MCF 10A (cell line): ENCODE data around the gene MAP3K15. TPM values are rescaled to one million over a fixed set of nuclear protein-coding genes. Genes with fewer than 3 reads are reported as not detected.

ENCODE experiments used
- BruUV-seq: library from RNA; stranded (reverse); fragments of 400-500 nt; replicated peaks from 2 replicates; lab custom pipeline; 2021; lab: Mats Ljungman, UMichigan
- CTCF ChIA-PET: fragments of 300-600 bp; sonication (Branson Sonifier 250); formaldehyde crosslinking; extraction: SDS; loops from one replicate; lab custom pipeline; 2021; ENCODE audit warnings: antibody characterized with exemption, inconsistent platforms; lab: Yijun Ruan, JAX
- POLR2A ChIA-PET: fragments of 300-600, 350-650 bp; sonication (Branson Sonifier 250); formaldehyde crosslinking; extraction: SDS; loops from one replicate; lab custom pipeline; 2020; ENCODE audit warnings: antibody characterized with exemption, inconsistent platforms; lab: Yijun Ruan, JAX
- DNase-seq: peaks from one replicate; pipeline ENCODE4 v3.0.0-alpha.2; 2018; ENCODE audit not compliant: unreplicated experiment
- H3K27ac Mint-ChIP-seq: one replicate; pipeline ENCODE4 v1.8.0; 2022; ENCODE audit warnings: mild to moderate bottlenecking, low read depth, mixed read lengths; ENCODE audit not compliant: unreplicated experiment
- H3K27me3 Mint-ChIP-seq: one replicate; pipeline ENCODE4 v1.8.0; 2022; ENCODE audit warnings: mixed read lengths; ENCODE audit not compliant: insufficient read depth, unreplicated experiment
- H3K36me3 Mint-ChIP-seq: one replicate; pipeline ENCODE4 v1.8.0; 2022; ENCODE audit warnings: mild to moderate bottlenecking, moderate library complexity, mixed read lengths; ENCODE audit not compliant: insufficient read depth, unreplicated experiment
- H3K4me1 Mint-ChIP-seq: one replicate; pipeline ENCODE4 v1.8.0; 2022; ENCODE audit warnings: mixed read lengths; ENCODE audit not compliant: insufficient read depth, unreplicated experiment
- H3K4me3 Mint-ChIP-seq: one replicate; pipeline ENCODE4 v1.8.0; 2022; ENCODE audit warnings: mild to moderate bottlenecking, moderate library complexity, mixed read lengths; ENCODE audit not compliant: unreplicated experiment
- H3K9me3 Mint-ChIP-seq: one replicate; pipeline ENCODE4 v1.8.0; 2022; ENCODE audit warnings: mixed read lengths; ENCODE audit not compliant: unreplicated experiment
- intact Hi-C: fragments of 100-400 bp; cut with micrococcal nuclease; formaldehyde crosslinking; loops from 2 replicates; pipeline ENCODE4 v1.14.1; 2022
- total RNA-seq: library from RNA; stranded (reverse); gene quantifications from 2 replicates; pipeline ENCODE4 v1.2.3, GENCODE V29; 2022
- TF ChIP-seq, protein P1 (sequence below): fragments of 200-600 bp; IDR thresholded peaks from one replicate; pipeline ENCODE4 v1.8.0; 2022; ENCODE audit warnings: antibody characterized with exemption, mild to moderate bottlenecking; ENCODE audit not compliant: unreplicated experiment

Gene MAP3K15
- total RNA-seq, 1 experiment from 2014 or later = not detected

DNA sequence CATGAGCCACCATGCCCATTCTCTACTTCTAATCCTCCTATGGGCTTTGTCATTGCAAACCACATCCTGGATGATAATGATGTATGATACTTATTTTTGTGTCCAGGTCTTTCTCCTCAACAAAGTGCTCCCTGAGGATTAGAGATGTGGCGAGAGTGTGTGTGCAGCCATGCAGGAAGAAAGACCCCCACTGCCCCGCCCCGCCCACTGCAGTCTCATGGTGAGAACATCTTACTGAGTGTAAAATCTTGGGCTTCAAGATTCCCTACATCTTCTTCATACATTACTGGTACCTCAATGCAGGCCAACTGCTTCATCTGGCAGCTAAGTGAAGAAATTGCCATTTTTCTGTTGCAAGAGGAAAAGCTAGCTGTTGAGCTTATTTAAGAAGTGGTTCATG is 25.9 kb upstream of the MAP3K15 start:
- CTCF ChIA-PET = interaction anchor here (1.1 kb wide), 1 partner anchor 169 kb away, joined by 3 read pairs; no protein-coding TSS in a partner anchor
- POLR2A ChIA-PET = no interaction called here
- BruUV-seq = no TSS peak
- Mint-ChIP-seq H3K4me1 (no peaks in the 10 kb centered on the region), H3K4me3 (no peak overlapping the region), H3K27ac (no peak overlapping the region), H3K27me3 (peaks cover 44% of the 10 kb centered on the region), H3K9me3 (no peaks in the 10 kb centered on the region), H3K36me3 (peaks cover 6% of the 10 kb centered on the region)
- TF ChIP-seq, protein P1, sequence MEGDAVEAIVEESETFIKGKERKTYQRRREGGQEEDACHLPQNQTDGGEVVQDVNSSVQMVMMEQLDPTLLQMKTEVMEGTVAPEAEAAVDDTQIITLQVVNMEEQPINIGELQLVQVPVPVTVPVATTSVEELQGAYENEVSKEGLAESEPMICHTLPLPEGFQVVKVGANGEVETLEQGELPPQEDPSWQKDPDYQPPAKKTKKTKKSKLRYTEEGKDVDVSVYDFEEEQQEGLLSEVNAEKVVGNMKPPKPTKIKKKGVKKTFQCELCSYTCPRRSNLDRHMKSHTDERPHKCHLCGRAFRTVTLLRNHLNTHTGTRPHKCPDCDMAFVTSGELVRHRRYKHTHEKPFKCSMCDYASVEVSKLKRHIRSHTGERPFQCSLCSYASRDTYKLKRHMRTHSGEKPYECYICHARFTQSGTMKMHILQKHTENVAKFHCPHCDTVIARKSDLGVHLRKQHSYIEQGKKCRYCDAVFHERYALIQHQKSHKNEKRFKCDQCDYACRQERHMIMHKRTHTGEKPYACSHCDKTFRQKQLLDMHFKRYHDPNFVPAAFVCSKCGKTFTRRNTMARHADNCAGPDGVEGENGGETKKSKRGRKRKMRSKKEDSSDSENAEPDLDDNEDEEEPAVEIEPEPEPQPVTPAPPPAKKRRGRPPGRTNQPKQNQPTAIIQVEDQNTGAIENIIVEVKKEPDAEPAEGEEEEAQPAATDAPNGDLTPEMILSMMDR = no peak
- no peak for DNase-seq
- intact Hi-C loops = no loop called here

DNA sequence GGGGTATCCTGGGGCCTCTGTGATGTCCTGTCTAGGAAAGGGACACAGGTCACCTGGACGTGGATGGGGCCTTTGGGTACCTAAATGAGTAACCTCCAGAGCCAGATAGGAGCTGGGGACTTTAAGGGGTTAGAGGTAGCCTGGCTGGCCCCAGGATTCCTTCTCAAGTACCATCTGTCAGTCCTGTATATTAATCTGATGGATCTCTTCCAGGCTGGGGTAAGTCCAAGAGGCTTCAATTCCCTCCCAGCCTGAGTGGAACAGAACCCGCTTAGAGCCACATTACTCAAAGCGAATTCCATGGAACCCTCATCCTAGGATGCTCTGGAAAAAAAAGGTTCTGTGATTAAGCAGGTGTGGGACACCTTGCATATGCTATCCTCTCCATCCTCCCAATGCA is 24.8 kb upstream of the MAP3K15 start:
- H3K36me3 Mint-ChIP-seq = peaks cover 6% of the 10 kb centered on the region
- TF ChIP-seq, protein P1 = no peak
- POLR2A ChIA-PET = no interaction called here
- no peak for DNase-seq
- H3K4me3 Mint-ChIP-seq = no peak overlapping the region
- no peaks in the 10 kb centered on the region for H3K4me1 Mint-ChIP-seq
- H3K27ac Mint-ChIP-seq = no peak overlapping the region
- CTCF ChIA-PET = interaction anchor here (1.1 kb wide), 1 partner anchor 168 kb away, joined by 3 read pairs; no protein-coding TSS in a partner anchor
- intact Hi-C loops = no loop called here
- no TSS peak for BruUV-seq
- H3K9me3 Mint-ChIP-seq = no peaks in the 10 kb centered on the region
- H3K27me3 Mint-ChIP-seq = peaks cover 33% of the 10 kb centered on the region

DNA sequence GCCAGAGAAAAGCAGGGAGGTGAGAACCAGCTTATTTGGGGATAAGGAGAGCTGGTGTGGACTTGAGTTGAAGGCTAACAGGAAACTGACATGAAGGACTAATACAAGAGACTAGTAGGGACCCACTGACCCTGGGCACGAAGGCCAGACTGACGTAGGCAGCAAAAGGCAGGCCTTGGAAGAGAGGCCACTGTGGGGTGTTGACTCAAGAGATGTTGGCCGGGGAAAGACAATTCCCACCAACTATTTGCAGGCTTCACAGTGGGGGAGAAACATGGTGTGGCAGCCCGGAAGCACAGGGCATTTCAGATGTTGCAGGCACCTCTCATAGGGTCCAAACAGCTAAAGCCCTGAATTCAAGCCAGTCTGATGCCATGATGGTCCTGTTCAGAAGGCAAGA is 24.4 kb upstream of the MAP3K15 start:
- Mint-ChIP-seq H3K4me1 (no peaks in the 10 kb centered on the region), H3K27me3 (peaks cover 28% of the 10 kb centered on the region), H3K9me3 (no peaks in the 10 kb centered on the region), H3K36me3 (peaks cover 6% of the 10 kb centered on the region), H3K4me3 (no peak overlapping the region), H3K27ac (no peak overlapping the region)
- no TSS peak for BruUV-seq
- ChIA-PET CTCF (no interaction called here), POLR2A (no interaction called here)
- intact Hi-C loops = no loop called here
- DNase-seq = no peak
- TF ChIP-seq, protein P1 = no peak

DNA sequence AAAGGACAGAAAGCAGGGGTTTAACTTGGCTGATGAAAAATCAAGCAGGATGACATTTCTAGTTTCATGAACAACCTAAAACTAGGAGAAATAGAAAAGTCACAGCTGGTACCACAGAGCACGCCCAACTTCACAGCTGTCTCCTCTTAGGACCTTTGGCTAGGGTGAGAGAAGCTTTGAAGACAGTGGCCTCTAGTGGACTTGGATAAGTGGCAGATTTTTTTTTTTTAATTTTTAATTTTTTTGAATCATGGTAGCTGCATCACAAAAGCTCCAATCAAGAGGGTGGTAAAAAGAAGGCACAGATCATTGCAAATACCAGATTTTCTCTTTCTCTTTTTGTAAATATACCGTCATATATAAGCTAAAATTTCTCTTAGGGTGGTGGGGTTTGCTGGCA is 20.2 kb upstream of the MAP3K15 start:
- POLR2A ChIA-PET = interaction anchor here (1.6 kb wide), 1 partner anchor 163 kb away, joined by 4 read pairs; no protein-coding TSS in a partner anchor
- TSS peak; percentile 89 for BruUV-seq
- intact Hi-C loops = loop anchor here (1.0 kb wide), 1 partner anchor 163 kb away; no protein-coding TSS in a partner anchor

More for the DNA sequence above, 20.2 kb upstream of the MAP3K15 start:
- CTCF ChIA-PET = interaction anchor here (0.6 to 4.0 kb wide), 30 partner anchors 8 to 1184 kb away, joined by 3 to 38 read pairs (median 4); no protein-coding TSS in a partner anchor
- Mint-ChIP-seq H3K27ac (no peak overlapping the region), H3K27me3 (no peaks in the 10 kb centered on the region), H3K4me1 (no peaks in the 10 kb centered on the region), H3K9me3 (peaks cover 1% of the 10 kb centered on the region), H3K36me3 (peaks cover 6% of the 10 kb centered on the region), H3K4me3 (no peak overlapping the region)
- TF ChIP-seq, protein P1 = peak; percentile 13
- peak; percentile 34 for DNase-seq
